ENCODE data around the gene TENT5A.
"Not testable (repeated sequence)": the region's sequence is repeated elsewhere in the genome, so short reads cannot be mapped to it uniquely, and the experiment has no call there.

Gene TENT5A

DNA sequence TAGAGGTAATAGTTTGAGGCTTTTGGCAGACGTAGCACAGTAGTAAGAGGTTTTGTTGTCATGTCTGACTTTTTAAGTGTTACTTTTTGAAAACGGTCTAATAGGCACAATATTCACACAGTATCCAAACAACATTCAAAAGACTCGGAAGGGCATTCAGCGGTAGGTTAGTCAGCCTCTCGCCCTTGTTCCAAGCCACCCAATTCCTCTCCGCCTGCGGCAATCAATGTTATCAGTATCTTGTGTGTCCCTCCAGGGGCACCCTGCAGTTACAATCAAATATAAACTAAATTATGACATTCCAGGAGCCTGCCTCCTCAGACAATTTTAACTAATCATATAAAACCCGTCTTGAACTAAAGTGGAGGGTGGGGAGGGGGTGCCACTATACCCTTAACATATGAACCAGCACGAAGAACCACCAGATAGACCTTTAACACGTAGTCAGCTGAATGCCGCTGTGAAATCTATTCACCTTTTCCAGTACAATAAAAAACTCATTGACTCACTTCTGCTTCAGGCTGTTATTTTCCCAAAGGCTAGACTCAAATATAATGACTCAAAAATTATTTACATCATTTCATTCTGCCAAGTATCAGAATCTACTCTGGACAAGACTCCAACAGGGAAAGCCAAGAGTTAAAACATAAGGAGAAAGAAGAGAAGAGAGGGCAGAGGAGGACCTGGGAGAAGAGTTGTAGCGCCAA lies 1.6 kb downstream of the TENT5A start:
- Histone ChIP-seq H3K4me3 (ENCODE audit: extremely low read depth, insufficient read depth, low read length, poor library complexity, severe bottlenecking) (peak overlapping the region; percentile 76), H3K36me3 (ENCODE audit: control insufficient read depth, insufficient read depth, low read length) (peaks cover 48% of the 10 kb centered on the region), H3K27ac (ENCODE audit: low read depth, low read length, severe bottlenecking) (no peak overlapping the region), H3K9me3 (ENCODE audit: control insufficient read depth, low read length) (no peaks in the 10 kb centered on the region), H3K4me1 (ENCODE audit: control insufficient read depth, insufficient read depth, low read length, poor library complexity, severe bottlenecking) (peaks cover 11% of the 10 kb centered on the region)
- WGBS, 2 experiments (ENCODE audit: insufficient coverage in 2 of 2), result 92 to 94% methylated on average over 5 to 8 of the region's 12 CpGs

DNA sequence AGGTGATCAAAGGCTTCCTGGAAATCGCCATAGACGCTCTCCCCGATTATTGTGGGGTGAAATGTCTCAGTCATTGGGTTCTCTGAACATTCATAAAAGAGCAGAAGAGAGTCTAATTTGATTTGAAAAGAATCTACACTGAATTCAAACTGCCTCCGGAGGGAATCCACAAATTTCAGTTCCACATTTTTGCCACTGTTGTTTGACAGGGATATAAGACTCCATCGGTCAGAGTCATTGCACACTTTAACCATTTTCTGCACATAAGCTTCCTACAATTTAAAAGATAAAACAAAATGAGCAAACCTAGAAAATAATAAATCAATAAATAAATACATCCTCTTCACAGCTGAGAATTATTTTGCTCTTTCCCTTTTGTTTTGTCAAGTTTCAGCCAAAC lies 2.3 kb downstream of the TENT5A start:
- Histone ChIP-seq H3K4me3 (ENCODE audit: extremely low read depth, insufficient read depth, low read length, poor library complexity, severe bottlenecking) (peak overlapping the region; percentile 76), H3K9me3 (ENCODE audit: control insufficient read depth, low read length) (no peaks in the 10 kb centered on the region), H3K27ac (ENCODE audit: low read depth, low read length, severe bottlenecking) (no peak overlapping the region), H3K4me1 (ENCODE audit: control insufficient read depth, insufficient read depth, low read length, poor library complexity, severe bottlenecking) (peaks cover 11% of the 10 kb centered on the region), H3K36me3 (ENCODE audit: control insufficient read depth, insufficient read depth, low read length) (peaks cover 50% of the 10 kb centered on the region)
- 79% methylated on average over 2 to 5 of the region's 5 CpGs for WGBS, 2 experiments (ENCODE audit: insufficient coverage in 2 of 2)

DNA sequence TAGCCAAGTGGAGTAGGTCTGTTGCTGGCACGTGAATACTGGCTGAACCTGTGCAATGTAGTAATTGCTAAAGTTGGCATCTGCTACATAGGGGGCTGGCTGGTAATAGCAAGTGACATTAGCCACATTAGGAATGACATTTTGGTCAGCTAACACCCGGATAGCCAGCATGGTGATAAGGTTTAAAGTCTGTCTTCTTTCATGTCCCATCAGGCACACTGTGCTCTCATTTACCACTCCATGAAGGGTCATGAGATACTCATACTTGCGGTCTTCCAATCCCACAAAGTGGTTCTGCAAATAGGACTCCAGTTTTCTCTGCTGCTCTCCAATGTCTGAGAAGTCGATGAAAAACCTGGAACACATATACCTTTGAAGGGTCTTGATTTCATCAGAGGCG lies 2.8 kb downstream of the TENT5A start:
- Histone ChIP-seq H3K4me3 (ENCODE audit: extremely low read depth, insufficient read depth, low read length, poor library complexity, severe bottlenecking) (peak overlapping the region; percentile 76), H3K9me3 (ENCODE audit: control insufficient read depth, low read length) (no peaks in the 10 kb centered on the region), H3K4me1 (ENCODE audit: control insufficient read depth, insufficient read depth, low read length, poor library complexity, severe bottlenecking) (peaks cover 11% of the 10 kb centered on the region), H3K27ac (ENCODE audit: low read depth, low read length, severe bottlenecking) (no peak overlapping the region), H3K36me3 (ENCODE audit: control insufficient read depth, insufficient read depth, low read length) (peaks cover 50% of the 10 kb centered on the region)
- 95 to 98% methylated on average over 5 of the region's 5 CpGs for WGBS, 2 experiments (ENCODE audit: insufficient coverage in 2 of 2)

DNA sequence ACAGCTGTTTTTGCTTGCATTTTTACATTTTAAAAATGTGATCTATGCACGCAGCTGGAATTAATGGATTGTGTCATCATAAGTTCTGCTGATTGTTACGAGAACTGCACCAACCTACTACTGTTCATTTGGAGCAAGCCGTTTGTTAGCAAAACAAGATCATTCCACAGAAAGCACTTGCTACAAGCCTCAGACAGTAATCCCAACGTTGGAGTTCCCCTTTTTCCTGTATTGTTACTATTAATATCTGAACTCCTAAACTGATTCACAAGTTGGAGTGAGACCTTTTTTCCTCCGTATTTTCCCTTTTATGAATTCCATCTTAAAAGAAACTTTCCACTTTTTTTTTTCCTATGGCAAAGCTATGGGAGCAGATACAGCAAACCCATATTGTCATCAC lies 3.5 kb downstream of the TENT5A start:
- Histone ChIP-seq H3K36me3 (ENCODE audit: control insufficient read depth, insufficient read depth, low read length) (peaks cover 50% of the 10 kb centered on the region), H3K27ac (ENCODE audit: low read depth, low read length, severe bottlenecking) (no peak overlapping the region), H3K4me1 (ENCODE audit: control insufficient read depth, insufficient read depth, low read length, poor library complexity, severe bottlenecking) (peaks cover 11% of the 10 kb centered on the region), H3K9me3 (ENCODE audit: control insufficient read depth, low read length) (no peaks in the 10 kb centered on the region), H3K4me3 (ENCODE audit: extremely low read depth, insufficient read depth, low read length, poor library complexity, severe bottlenecking) (peak overlapping the region; percentile 76)
- 71 to 78% methylated on average over 3 to 4 of the region's 5 CpGs for WGBS, 2 experiments (ENCODE audit: insufficient coverage in 2 of 2)

DNA sequence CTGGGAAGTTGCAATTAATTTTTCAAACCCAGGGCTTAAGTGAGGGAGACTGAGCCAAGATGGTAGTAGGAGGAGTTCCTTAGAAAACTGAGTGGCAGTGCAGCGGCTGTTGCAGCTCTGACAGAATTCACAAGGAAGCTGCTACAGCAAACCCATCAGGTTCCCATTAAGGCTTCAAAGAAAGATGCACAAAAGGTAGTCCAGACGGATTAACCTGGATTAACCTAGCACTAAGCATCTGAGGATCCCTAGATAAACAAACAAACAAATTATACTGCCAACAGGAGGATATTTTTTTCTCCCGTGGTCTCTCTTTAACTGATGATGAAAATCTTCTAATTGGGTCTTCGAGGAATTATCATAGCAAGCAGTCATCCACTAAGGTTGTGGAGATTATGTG lies 5.2 kb downstream of the TENT5A start:
- peaks cover 50% of the 10 kb centered on the region for H3K36me3 ChIP-seq (ENCODE audit: control insufficient read depth, insufficient read depth, low read length)
- no peaks in the 10 kb centered on the region for H3K9me3 ChIP-seq (ENCODE audit: control insufficient read depth, low read length)
- no peak overlapping the region for H3K27ac ChIP-seq (ENCODE audit: low read depth, low read length, severe bottlenecking)
- H3K4me3 ChIP-seq (ENCODE audit: extremely low read depth, insufficient read depth, low read length, poor library complexity, severe bottlenecking), result no peak overlapping the region
- peaks cover 11% of the 10 kb centered on the region for H3K4me1 ChIP-seq (ENCODE audit: control insufficient read depth, insufficient read depth, low read length, poor library complexity, severe bottlenecking)
- WGBS, 2 experiments (ENCODE audit: insufficient coverage in 2 of 2), result 87 to 100% methylated on average over 1 to 3 of the region's 4 CpGs

DNA sequence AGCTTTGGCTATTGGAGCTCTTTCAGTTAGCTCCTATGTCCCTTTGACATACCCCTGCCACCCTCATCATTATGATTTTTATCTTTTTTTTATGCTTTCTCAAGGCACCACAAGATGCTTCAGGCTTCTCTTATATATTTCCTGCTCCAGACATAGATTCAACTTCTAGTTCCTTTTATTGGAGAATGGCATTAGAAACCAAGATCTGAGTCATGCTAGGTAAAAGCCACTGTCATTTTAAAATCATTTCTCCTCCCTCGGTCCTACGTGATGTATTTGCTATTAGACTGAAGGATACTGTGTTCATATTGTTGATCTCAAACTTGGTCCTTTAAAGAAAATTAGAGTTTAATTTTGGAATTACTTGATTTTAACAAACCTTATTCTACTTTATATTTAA lies 8.3 kb downstream of the TENT5A start:
- H3K4me1 ChIP-seq (ENCODE audit: control insufficient read depth, insufficient read depth, low read length, poor library complexity, severe bottlenecking), result peaks cover 7% of the 10 kb centered on the region
- H3K4me3 ChIP-seq (ENCODE audit: extremely low read depth, insufficient read depth, low read length, poor library complexity, severe bottlenecking), result no peak overlapping the region
- H3K27ac ChIP-seq (ENCODE audit: low read depth, low read length, severe bottlenecking), result no peak overlapping the region
- H3K36me3 ChIP-seq (ENCODE audit: control insufficient read depth, insufficient read depth, low read length), result peaks cover 27% of the 10 kb centered on the region
- no CpG with 5 or more reads among the region's 2 CpGs for WGBS, 2 experiments (ENCODE audit: insufficient coverage in 2 of 2)
- no peaks in the 10 kb centered on the region for H3K9me3 ChIP-seq (ENCODE audit: control insufficient read depth, low read length)

DNA sequence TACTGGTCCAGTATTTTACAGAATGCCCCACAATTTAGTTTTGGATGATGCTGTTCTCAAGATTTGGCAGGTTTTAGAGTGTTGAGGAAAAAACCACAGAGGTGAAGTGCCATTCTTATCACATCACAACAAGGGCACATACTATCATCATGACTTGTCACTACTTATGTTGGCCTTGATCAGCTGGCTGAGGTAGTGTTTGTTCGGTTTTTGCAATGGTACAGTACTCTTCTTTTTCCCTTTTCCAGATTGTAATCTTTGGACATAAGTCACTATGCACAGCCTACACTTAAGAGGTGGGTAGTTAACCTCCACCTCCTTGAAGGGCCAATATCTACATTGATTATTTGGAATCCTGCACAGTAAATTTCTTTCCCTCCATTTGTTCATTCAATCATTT lies 8.8 kb downstream of the TENT5A start:
- no peaks in the 10 kb centered on the region for H3K9me3 ChIP-seq (ENCODE audit: control insufficient read depth, low read length)
- no peak overlapping the region for H3K27ac ChIP-seq (ENCODE audit: low read depth, low read length, severe bottlenecking)
- no peak overlapping the region for H3K4me3 ChIP-seq (ENCODE audit: extremely low read depth, insufficient read depth, low read length, poor library complexity, severe bottlenecking)
- H3K4me1 ChIP-seq (ENCODE audit: control insufficient read depth, insufficient read depth, low read length, poor library complexity, severe bottlenecking), result peaks cover 7% of the 10 kb centered on the region
- peaks cover 22% of the 10 kb centered on the region for H3K36me3 ChIP-seq (ENCODE audit: control insufficient read depth, insufficient read depth, low read length)
- WGBS, 2 experiments (ENCODE audit: insufficient coverage in 2 of 2), result 78% methylated on average over 1 of the region's 1 CpG; no CpG with 5 or more reads in 1 of the 2 experiments

DNA sequence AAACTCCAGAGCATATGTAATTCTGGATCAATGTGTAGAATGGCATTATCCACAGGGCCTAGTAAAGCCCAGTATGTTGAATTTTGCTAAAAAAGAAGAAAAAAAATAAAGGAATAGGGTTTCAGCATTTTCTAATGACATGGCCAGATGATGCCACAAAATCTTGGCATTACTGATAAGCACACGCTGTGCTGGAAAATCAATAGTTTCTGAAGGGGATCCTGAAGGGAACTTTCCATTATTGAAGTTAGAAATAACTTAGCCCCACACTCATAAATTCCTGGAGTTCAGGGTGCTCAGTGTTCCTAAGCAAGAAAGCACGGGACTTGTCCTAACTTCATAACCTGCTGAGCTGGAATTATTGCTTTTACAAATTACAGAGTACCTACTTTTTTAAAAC lies 10.8 kb downstream of the TENT5A start:
- peaks cover 6% of the 10 kb centered on the region for H3K4me1 ChIP-seq (ENCODE audit: control insufficient read depth, insufficient read depth, low read length, poor library complexity, severe bottlenecking)
- 90 to 100% methylated on average over 1 of the region's 2 CpGs for WGBS, 2 experiments (ENCODE audit: insufficient coverage in 2 of 2)
- no peak overlapping the region for H3K27ac ChIP-seq (ENCODE audit: low read depth, low read length, severe bottlenecking)

DNA sequence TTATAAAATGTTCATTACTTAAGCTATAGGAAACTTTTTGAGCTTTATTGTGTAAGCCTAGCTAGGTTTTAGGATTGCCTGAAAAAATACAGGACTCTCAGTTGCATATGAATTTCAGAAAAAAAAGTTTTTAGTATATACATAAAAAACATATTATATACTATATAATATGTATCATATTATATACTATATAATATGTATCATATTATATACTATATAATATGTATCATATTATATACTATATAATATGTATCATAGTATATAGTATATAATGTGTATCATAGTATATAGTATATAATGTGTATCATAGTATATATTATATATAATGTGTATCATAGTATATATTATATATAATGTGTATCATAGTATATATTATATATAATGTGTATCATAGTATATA lies 11.9 kb downstream of the TENT5A start:
- not testable (repeated sequence) for H3K4me3 ChIP-seq (ENCODE audit: extremely low read depth, insufficient read depth, low read length, poor library complexity, severe bottlenecking); H3K4me1 ChIP-seq (ENCODE audit: control insufficient read depth, insufficient read depth, low read length, poor library complexity, severe bottlenecking); H3K9me3 ChIP-seq (ENCODE audit: control insufficient read depth, low read length)

More for the DNA sequence above, 10.8 kb downstream of the TENT5A start:
- Histone ChIP-seq H3K9me3 (ENCODE audit: control insufficient read depth, low read length) (no peaks in the 10 kb centered on the region), H3K4me3 (ENCODE audit: extremely low read depth, insufficient read depth, low read length, poor library complexity, severe bottlenecking) (no peak overlapping the region), H3K36me3 (ENCODE audit: control insufficient read depth, insufficient read depth, low read length) (peaks cover 11% of the 10 kb centered on the region)

DNA sequence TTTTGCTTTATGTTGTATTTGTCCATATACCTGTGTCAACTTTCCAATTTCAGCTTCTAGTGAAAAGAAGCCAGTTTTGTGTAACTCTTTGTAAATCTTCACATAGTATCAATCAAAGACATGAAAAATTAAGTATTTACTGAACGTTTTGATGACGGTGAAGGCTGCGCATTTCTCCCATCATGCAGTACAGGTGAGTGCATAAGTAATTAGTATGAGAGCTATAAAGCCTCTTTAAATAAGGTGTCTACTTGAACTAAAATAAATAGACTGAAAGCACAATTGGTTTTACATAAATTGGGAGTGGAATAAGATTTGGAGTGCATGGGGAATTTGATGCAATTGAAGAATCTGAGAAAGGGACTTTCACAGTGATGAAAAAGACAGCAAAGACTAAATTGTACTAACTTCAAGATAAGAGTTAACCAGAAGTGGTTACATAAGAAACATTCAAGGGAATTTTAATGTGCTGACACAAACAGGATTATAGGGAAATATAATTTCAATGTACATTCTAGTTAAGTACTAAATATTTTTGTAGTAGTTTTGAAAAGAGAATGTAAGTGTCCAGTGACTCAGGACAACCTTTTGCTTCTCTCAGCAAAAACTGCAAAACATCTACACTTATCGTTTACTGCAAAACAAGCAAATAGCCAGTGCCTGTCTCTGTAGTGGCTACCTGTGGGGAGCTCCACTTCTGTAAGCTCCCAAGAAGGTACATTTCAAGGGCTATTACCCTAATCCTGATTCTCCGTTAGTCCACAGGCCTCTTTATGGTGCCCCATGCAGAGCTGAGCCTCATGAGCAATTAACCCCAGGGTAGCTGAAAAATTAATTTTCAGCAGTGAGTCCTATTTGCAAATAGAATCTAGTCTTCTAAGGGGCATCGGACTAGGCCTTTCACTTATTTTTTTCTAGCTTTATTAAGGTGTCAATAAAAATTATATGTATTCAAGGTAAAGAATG lies 13.0 kb downstream of the TENT5A start:
- peaks cover 7% of the 10 kb centered on the region for H3K9me3 ChIP-seq (ENCODE audit: control insufficient read depth, low read length)
- H3K27ac ChIP-seq (ENCODE audit: low read depth, low read length, severe bottlenecking), result no peak overlapping the region
- no peak overlapping the region for H3K4me3 ChIP-seq (ENCODE audit: extremely low read depth, insufficient read depth, low read length, poor library complexity, severe bottlenecking)
- H3K36me3 ChIP-seq (ENCODE audit: control insufficient read depth, insufficient read depth, low read length), result no peaks in the 10 kb centered on the region
- 95 to 100% methylated on average over 1 to 4 of the region's 6 CpGs for WGBS, 2 experiments (ENCODE audit: insufficient coverage in 2 of 2)
- no peaks in the 10 kb centered on the region for H3K4me1 ChIP-seq (ENCODE audit: control insufficient read depth, insufficient read depth, low read length, poor library complexity, severe bottlenecking)

More for the DNA sequence above, 11.9 kb downstream of the TENT5A start:
- H3K27ac ChIP-seq (ENCODE audit: low read depth, low read length, severe bottlenecking); H3K36me3 ChIP-seq (ENCODE audit: control insufficient read depth, insufficient read depth, low read length): not testable (repeated sequence)

DNA sequence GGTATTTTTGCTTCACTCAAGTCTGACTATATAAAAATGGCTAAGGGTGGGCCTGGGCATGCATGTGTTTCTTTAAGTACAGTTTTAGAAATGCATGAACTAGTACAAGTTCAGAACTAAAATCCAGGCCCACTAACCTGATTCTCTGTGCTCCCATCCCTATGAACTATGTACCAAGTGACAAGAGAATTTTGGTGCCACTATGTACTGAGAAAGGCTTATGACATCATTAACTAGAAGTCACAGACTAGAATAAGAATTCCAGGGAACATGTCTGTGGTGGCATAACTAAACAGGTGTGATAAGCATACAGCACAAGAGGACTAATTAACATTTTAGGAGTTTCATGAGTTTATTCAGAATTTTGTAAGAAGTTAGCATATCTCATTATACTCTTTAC lies 16.1 kb downstream of the TENT5A start:
- H3K9me3 ChIP-seq (ENCODE audit: control insufficient read depth, low read length), result peaks cover 7% of the 10 kb centered on the region
- H3K27ac ChIP-seq (ENCODE audit: low read depth, low read length, severe bottlenecking), result no peak overlapping the region
- no peak overlapping the region for H3K4me3 ChIP-seq (ENCODE audit: extremely low read depth, insufficient read depth, low read length, poor library complexity, severe bottlenecking)
- H3K4me1 ChIP-seq (ENCODE audit: control insufficient read depth, insufficient read depth, low read length, poor library complexity, severe bottlenecking), result no peaks in the 10 kb centered on the region
- H3K36me3 ChIP-seq (ENCODE audit: control insufficient read depth, insufficient read depth, low read length), result no peaks in the 10 kb centered on the region

Measured in mesodermal cell (in vitro differentiated cells).